HCT116 (cell line): ENCODE data around the gene ZNF536. TPM values are rescaled to one million over a fixed set of nuclear protein-coding genes. Genes with fewer than 3 reads are reported as not detected.

Experiments used
- ATAC-seq: fragments of 200-7000 bp; cut with Tn5 transposase; 2 replicates; pipeline ENCODE4 v1.9.1; 2020; ENCODE audit warnings: mild to moderate bottlenecking, moderate library complexity
- BruUV-seq: library from RNA; stranded (reverse); fragments of 400-500 nt; replicated peaks from 2 replicates; lab custom pipeline; 2021; lab: Mats Ljungman, UMichigan
- CTCF ChIA-PET: fragments of 300-600 bp; sonication (Branson Sonifier 250); formaldehyde crosslinking; loops from one replicate; lab custom pipeline; 2021; ENCODE audit warnings: antibody characterized with exemption; lab: Charles Lee
- POLR2A ChIA-PET: fragments of 300-600, 350-600 bp; sonication (Branson Sonifier 250); formaldehyde crosslinking; loops from one replicate; lab custom pipeline; 2021; ENCODE audit warnings: antibody characterized with exemption; lab: Charles Lee
- RAD21 ChIA-PET, 2 experiments: fragments of 300-600 bp; sonication (Branson Sonifier 250); formaldehyde crosslinking; loops; one replicate each; lab custom pipeline; 2023; ENCODE audit warnings: low total read pairs in 2 of 2; ENCODE audit not compliant: uncharacterized antibody in 2 of 2, unreplicated experiment in 2 of 2, low non-redundant PET in 1 of 2; lab: Charles Lee
- DNase-seq: peaks from one replicate; pipeline ENCODE4 v3.0.0-alpha.2; 2010; ENCODE audit warnings: low read depth, low spot score
- H2AFZ ChIP-seq: fragments of 200-600 bp; shearing (Covaris generic), sonication (generic); 2 replicates; pipeline ENCODE4 v1.6.1; 2017; ENCODE audit warnings: low read depth, mixed run types, mixed read lengths, antibody characterized with exemption, low read length; ENCODE audit not compliant: poor library complexity, severe bottlenecking
- H3K27ac ChIP-seq: 2 replicates; pipeline ENCODE4 v1.5.1; 2012; ENCODE audit warnings: low read depth, low read length
- H3K27me3 ChIP-seq: fragments of 200-600 bp; sonication (generic); 2 replicates; pipeline ENCODE4 v1.6.1; 2016; ENCODE audit warnings: mixed run types, low read length, mixed read lengths; ENCODE audit not compliant: insufficient read depth
- H3K36me3 ChIP-seq, 2 experiments: fragments of 200-500 bp in 1 of 2; fragments of 200-600 bp in 1 of 2; sonication (Bioruptor generic) in 1 of 2; sonication (generic) in 1 of 2; 2 replicates each; pipeline versions ENCODE4 v1.5.1 to v1.6.1; 2014 to 2016; ENCODE audit warnings: low read length in 2 of 2, inconsistent platforms in 1 of 2, mixed read lengths in 1 of 2, mixed run types in 1 of 2; ENCODE audit not compliant: insufficient read depth in 2 of 2, control insufficient read depth in 1 of 2
- H3K4me1 ChIP-seq, 2 experiments: fragments of 200-600 bp in 1 of 2; sonication (generic) in 1 of 2; 2 replicates each; pipeline versions ENCODE4 v1.5.1 to v1.6.1; 2012 to 2017; ENCODE audit warnings: low read length in 2 of 2, inconsistent platforms in 1 of 2, mild to moderate bottlenecking in 1 of 2, mixed read lengths in 1 of 2, mixed run types in 1 of 2, moderate library complexity in 1 of 2; ENCODE audit not compliant: insufficient read depth in 2 of 2, control insufficient read depth in 1 of 2
- H3K4me2 ChIP-seq: fragments of 200-600 bp; sonication (generic); 2 replicates; pipeline ENCODE4 v1.6.1; 2017; ENCODE audit warnings: mixed run types, low read length, mixed read lengths
- H3K4me3 ChIP-seq, 2 experiments: fragments of 200-600 bp in 1 of 2; sonication (generic) in 1 of 2; replicated peaks in 1 of 2; 2 replicates each; pipeline ENCODE4 v1.5.1; 2011 to 2016; ENCODE audit warnings: low read length in 2 of 2, control low read depth in 1 of 2, low read depth in 1 of 2, mild to moderate bottlenecking in 1 of 2, mixed read lengths in 1 of 2, mixed run types in 1 of 2
- H3K79me2 ChIP-seq: fragments of 200-600 bp; sonication (generic); 2 replicates; pipeline ENCODE4 v1.6.1; 2017; ENCODE audit warnings: mild to moderate bottlenecking, mixed run types, low read length, moderate library complexity, mixed read lengths; ENCODE audit not compliant: insufficient read depth
- H3K9ac ChIP-seq: fragments of 200-600 bp; sonication (generic); 2 replicates; pipeline ENCODE4 v1.6.1; 2016; ENCODE audit warnings: low read length, mixed read lengths
- H3K9me2 ChIP-seq: fragments of 200-600 bp; sonication (generic), shearing (Covaris generic); 2 replicates; pipeline ENCODE4 v1.6.1; 2017; ENCODE audit warnings: mixed run types, mild to moderate bottlenecking, moderate library complexity; ENCODE audit not compliant: insufficient read depth
- H3K9me3 ChIP-seq, 2 experiments: fragments of 200-500 bp in 1 of 2; fragments of 200-600 bp in 1 of 2; sonication (Bioruptor generic) in 1 of 2; sonication (generic) in 1 of 2; 2 replicates each; pipeline ENCODE4 v1.6.1; 2014 to 2017; ENCODE audit warnings: low read length in 2 of 2, mixed read lengths in 2 of 2, inconsistent platforms in 1 of 2, low read depth in 1 of 2, mild to moderate bottlenecking in 1 of 2, mixed run types in 1 of 2, moderate library complexity in 1 of 2; ENCODE audit not compliant: control insufficient read depth in 1 of 2, insufficient read depth in 1 of 2
- H4K20me1 ChIP-seq: fragments of 200-600 bp; sonication (generic), shearing (Covaris generic); 2 replicates; pipeline ENCODE4 v1.6.1; 2017; ENCODE audit warnings: mixed run types, mild to moderate bottlenecking, moderate library complexity; ENCODE audit not compliant: insufficient read depth
- ATF3 ChIP-seq: IDR thresholded peaks from 2 replicates; pipeline ENCODE4 v1.6.1; 2012
- CBX3 ChIP-seq: IDR thresholded peaks from 2 replicates; pipeline ENCODE4 v1.6.1; 2012; ENCODE audit warnings: low read depth
- EGR1 ChIP-seq: IDR thresholded peaks from 2 replicates; pipeline ENCODE4 v1.6.1; 2012; ENCODE audit warnings: low read depth
- ELF1 ChIP-seq: IDR thresholded peaks from 2 replicates; pipeline ENCODE4 v1.6.1; 2012; ENCODE audit warnings: low read depth, borderline replicate concordance
- EZH2 ChIP-seq: fragments of 200-600 bp; sonication (generic); IDR thresholded peaks from 2 replicates; pipeline ENCODE4 v1.6.1; 2017; ENCODE audit warnings: antibody characterized with exemption, mixed run types
- EZH2phosphoT487 ChIP-seq: fragments of 200-600 bp; IDR thresholded peaks from 2 replicates; pipeline ENCODE4 v1.6.1; 2018; ENCODE audit warnings: antibody characterized with exemption, borderline replicate concordance
- JUND ChIP-seq: IDR thresholded peaks from 2 replicates; pipeline ENCODE4 v1.6.1; 2012
- MAX ChIP-seq: IDR thresholded peaks from 2 replicates; pipeline ENCODE4 v1.6.1; 2012
- POLR2A ChIP-seq: IDR thresholded peaks from 2 replicates; pipeline ENCODE4 v1.7.0; 2011; ENCODE audit warnings: borderline replicate concordance; ENCODE audit not compliant: insufficient read depth, insufficient read length; ENCODE audit errors: extremely low read depth
- POLR2AphosphoS5 ChIP-seq: IDR thresholded peaks from 2 replicates; pipeline ENCODE4 v1.6.1; 2011; ENCODE audit warnings: mild to moderate bottlenecking, low read depth, low read length, moderate library complexity
- REST ChIP-seq: IDR thresholded peaks from 2 replicates; pipeline ENCODE4 v1.6.1; 2012; ENCODE audit warnings: low read depth
- SP1 ChIP-seq: IDR thresholded peaks from 2 replicates; pipeline ENCODE4 v1.6.1; 2012; ENCODE audit warnings: low read depth
- SRF ChIP-seq: IDR thresholded peaks from 2 replicates; pipeline ENCODE4 v1.6.1; 2012; ENCODE audit warnings: low read depth
- ZBTB33 ChIP-seq: IDR thresholded peaks from 2 replicates; pipeline ENCODE4 v1.6.1; 2011; ENCODE audit warnings: mild to moderate bottlenecking, low read length, moderate library complexity; ENCODE audit not compliant: insufficient replicate concordance; ENCODE audit errors: extremely low read depth
- ZFX ChIP-seq: fragments of 450-650 bp; IDR thresholded peaks from 2 replicates; pipeline ENCODE4 v1.6.1; 2017
- ZNF274 ChIP-seq: fragments of 200-500 bp; sonication (Bioruptor generic); IDR thresholded peaks from 2 replicates; pipeline ENCODE4 v1.6.1; 2014; ENCODE audit warnings: mild to moderate bottlenecking, low read depth, low read length, inconsistent platforms
- intact Hi-C: fragments of 100-400 bp; cut with micrococcal nuclease; formaldehyde crosslinking; loops from 2 replicates; pipeline ENCODE4 v1.10.0; 2022
- total RNA-seq: library from RNA; stranded (reverse); gene quantifications from one replicate; pipeline ENCODE4 v1.2.1, GENCODE V29; 2021; ENCODE audit not compliant: unreplicated experiment

Gene ZNF536
- total RNA-seq, 1 experiment from 2014 or later = not detected

- TF ChIP-seq REST (no peak), EGR1 (no peak), ELF1 (no peak), MAX (no peak), ATF3 (no peak)
Measured at GRCh38 chr19:30457484-30457883, 85.3 kb downstream of the ZNF536 start (continued).

- no peaks in the 10 kb centered on the region for H3K9me3 ChIP-seq
- H4K20me1 ChIP-seq = no peaks in the 10 kb centered on the region
- no TSS peak for BruUV-seq
- H3K9me2 ChIP-seq = no peaks in the 10 kb centered on the region
- DNase-seq = no peak
- intact Hi-C loops = no loop called here
- H3K79me2 ChIP-seq = no peaks in the 10 kb centered on the region
- no peak overlapping the region for H3K4me3 ChIP-seq
- H3K9ac ChIP-seq = no peak overlapping the region
- H3K4me1 ChIP-seq = no peaks in the 10 kb centered on the region
- no peak overlapping the region for H2AFZ ChIP-seq
- POLR2A ChIA-PET = no interaction called here
- CTCF ChIA-PET = no interaction called here
- no peak for ATAC-seq
- no peak overlapping the region for H3K27ac ChIP-seq
- 0 out of 2 replicates have a peak, but pooled peaks cover 6% of the 10 kb centered on the region for H3K27me3 ChIP-seq
- no peak overlapping the region for H3K4me2 ChIP-seq
- no peaks in the 10 kb centered on the region for H3K36me3 ChIP-seq
- RAD21 ChIA-PET = no interaction called here
- no peak for TF ChIP-seq SRF
- no peak for TF ChIP-seq ZFX
- TF ChIP-seq REST = no peak
- no peak for TF ChIP-seq CBX3
- TF ChIP-seq MAX = no peak
- TF ChIP-seq POLR2AphosphoS5 = no peak
- no peak for TF ChIP-seq ZNF274
- TF ChIP-seq JUND = no peak
- TF ChIP-seq EZH2phosphoT487 = no peak
- TF ChIP-seq EZH2 = no peak
- no peak for TF ChIP-seq ZBTB33
- no peak for TF ChIP-seq ATF3
- no peak for TF ChIP-seq SP1
- TF ChIP-seq POLR2A = no peak
Measured at GRCh38 chr19:30459859-30460258, 87.7 kb downstream of the ZNF536 start.
